Measurements from ENCODE around the gene KDM2A.

The KDM2A gene

GRCh38 chr11:67262731-67263675 is 143.9 kb downstream of the KDM2A start:
- no peak for DNase-seq

GRCh38 chr11:67264260-67264659 is 145.2 kb downstream of the KDM2A start:
- DNase-seq: no peak

- no peak for DNase-seq
These were observed 146.0 kb downstream of the KDM2A start for GRCh38 chr11:67264877-67265632.

GRCh38 chr11:67265633-67266448 is 146.8 kb downstream of the KDM2A start:
- no peak for DNase-seq

DNA sequence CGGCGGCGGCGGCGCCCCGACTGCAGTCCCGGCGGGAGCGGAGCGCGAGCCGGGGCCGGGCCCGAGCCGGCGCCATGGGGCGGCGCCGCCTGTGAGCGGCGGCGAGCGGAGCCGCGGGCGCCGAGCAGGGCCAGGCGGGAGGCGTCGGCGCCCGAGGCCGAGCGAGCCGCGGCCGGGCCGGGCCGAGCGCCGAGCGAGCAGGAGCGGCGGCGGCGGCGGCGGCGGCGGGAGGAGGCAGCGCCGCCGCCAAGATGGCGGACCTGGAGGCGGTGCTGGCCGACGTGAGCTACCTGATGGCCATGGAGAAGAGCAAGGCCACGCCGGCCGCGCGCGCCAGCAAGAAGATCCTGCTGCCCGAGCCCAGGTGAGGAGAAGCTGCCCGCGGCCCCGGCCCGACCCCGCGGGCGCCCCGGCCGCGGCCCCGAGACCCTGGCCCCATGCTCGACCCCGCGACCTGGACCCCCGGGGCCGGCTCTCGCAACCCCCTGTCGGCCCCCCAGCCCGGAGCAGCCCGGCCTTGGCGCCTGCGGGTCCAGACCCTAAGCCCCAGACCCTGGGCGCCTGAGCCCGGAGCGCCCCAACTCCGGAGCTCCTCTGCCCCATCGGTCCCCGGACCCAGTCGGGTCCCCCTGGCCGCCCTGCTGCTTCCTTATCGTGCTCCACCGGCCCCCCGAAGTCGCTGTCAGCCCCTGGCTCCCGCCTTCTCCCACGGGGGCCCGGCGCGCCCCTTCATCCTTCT is 147.6 kb downstream of the KDM2A start, which contains the start of gene GRK2:
GRK2 (plus strand) TSS at position 25 of the 739 bp plus-strand sequence; CDS start at position 252, 227 bp downstream.
- DNase-seq: no peak

DNA sequence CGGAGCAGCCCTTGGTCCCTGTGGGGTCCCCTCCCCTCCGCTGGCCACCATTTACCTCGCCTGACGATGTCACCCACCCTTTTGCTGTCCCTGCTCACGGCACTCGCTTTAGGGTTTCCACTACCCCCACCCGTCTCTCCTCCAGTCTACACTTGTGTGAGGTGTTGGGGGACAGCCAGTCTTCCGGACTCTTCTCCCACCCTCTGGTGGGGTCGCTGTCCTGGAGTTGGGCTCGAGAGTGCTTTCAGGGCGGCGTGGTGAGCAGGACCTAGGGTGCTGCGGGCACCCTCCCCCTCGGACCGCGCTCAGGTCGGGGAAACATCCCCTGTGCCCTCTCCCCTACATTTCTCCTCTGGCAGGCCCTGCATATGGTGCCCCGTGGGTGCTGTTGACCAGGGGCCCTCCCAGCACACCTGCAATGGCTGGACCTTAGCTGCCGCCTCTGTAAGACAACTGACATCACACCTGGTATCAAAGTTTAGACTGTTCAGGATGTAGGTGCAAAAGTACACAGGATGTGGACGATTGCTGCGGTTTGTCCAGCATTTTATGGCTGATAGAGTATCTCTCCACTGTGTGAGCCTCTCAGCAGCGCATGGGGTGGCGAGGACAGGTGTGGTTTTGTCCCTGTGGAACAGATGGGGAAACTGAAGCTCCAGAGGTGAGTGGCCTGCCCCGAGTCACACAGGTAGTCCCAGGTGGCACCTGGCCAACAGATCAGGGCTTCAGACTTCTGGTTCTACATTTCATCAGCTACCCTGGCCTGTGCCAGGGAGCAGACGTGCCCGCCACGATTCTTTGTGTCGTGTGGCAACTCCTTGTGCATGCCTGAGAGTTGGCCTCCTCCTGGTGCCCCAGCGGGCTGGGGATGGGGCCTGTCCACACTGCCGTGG is 148.4 kb downstream of the KDM2A start:
- DNase-seq: no peak

- DNase-seq: no peak
These were observed 149.3 kb downstream of the KDM2A start for GRCh38 chr11:67268081-67268961.

DNA sequence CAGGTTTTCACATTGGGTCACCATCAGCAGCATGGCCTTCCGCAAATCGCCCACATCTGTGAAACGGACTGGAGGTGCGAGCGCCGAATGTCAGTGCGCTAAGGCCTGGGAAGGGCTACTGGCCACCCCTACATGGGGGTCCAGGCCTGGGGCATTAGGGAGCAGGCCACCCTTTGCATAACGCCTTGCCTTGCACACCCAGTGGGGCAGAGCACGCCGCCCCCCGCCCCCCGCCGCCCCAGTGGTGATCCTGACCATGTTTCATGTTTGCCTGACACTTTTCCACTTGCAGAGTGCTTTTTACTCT is 149.9 kb downstream of the KDM2A start:
- no peak for DNase-seq

DNA sequence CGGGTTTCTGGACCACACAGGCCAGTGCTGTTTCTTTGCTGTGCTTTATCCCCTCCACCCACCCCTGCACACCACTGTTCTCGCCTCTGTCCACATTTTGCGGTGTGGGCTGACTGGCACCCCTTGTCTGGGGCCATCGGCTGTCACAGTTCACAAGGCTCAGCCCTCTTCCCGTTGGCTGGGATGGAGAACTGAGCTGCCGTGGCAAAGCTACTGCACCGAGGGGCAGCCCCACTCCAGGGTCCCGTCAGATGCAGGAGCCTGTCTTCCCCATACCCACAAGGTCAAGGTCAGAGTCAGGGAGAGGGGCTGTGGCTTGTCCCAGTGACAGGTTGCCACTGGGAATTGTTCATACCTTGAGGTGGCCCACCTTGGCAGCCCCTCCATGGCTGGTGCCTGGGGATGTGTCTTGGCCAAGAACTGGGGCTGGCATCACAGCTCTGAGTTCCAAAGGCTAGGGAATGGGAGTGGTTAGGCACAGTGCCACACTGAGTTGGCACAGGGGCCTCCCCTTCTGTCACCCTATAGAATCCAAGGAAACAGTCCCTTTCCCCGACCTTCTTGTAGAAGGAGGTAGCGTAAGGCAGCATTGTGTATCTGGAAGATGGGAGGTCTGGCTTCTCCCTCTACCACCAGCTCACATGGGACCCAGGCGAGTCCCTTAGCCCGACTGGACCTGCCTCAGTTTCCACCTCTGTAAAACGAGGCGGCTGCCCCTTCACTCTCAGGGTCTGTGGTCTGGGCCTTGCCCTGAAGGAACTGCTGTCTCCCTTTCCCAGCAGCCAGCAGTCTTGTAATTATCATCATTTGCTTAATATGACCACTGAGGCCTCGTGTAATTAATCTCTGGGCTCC is 150.6 kb downstream of the KDM2A start:
- no peak for DNase-seq

DNA sequence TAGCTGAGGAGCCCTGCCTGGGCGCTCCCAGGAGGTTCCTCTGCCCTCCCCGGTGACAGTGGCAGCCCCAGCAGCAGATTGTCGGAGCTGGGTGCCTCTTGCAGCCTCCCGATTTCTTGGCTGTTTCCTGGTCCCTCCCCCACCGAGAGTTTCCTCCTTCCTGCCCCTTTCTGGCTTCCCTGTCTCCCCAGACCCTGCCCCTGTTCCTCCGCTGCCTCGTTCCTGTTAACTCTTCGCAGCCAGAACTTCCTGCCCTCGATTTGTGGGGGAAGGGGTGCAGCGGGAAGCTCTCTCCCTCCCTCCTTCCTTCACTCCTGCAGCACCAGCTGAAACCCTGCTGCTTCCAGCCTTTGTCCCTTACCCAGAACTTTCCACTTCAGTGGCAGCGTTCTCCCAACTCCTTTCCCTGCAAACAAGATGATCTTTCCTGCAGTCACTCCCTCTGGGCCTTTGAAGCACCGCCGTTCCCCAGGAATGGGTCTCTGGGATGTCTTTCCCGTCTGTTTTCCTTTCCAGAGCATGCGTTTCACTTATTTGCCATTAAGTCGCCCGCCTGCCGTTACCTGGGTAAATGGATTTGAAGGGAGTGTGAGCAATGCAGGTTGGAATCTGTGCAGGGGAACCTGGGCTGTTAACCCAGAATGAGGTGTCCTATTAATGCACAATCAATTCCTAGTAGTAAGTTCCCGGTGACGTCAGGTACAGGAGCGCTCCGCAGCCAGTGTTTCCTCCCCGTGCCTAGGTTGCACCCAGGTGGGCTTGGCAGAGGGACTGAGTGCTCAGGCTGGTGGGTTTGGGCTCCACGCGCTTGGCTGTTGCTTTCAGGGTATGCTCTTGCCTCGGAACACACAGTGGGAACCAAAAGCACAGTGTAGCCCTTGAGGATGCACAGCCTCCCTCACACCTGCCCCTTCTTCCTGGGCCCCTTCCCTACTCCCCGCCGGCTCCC is 151.5 kb downstream of the KDM2A start:
- DNase-seq: no peak

DNA sequence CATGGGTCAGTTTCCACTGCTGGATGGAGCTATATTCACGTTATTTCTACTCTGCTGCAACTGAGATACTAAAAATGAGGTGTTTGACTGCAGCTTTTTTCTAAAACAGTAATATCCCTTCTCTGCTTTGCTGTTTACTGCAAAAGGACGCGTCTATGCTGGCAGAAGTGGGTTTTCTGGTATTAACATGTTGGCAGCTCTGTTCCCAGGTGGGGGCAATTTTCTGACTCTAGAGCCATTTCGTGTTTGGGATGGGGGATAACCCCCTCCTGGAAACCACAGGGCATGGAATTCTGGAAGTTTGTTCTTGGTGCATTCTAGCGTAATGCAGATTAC is 152.1 kb downstream of the KDM2A start:
- DNase-seq: no peak

GRCh38 chr11:67271541-67272284 is 152.7 kb downstream of the KDM2A start:
- no peak for DNase-seq

DNA sequence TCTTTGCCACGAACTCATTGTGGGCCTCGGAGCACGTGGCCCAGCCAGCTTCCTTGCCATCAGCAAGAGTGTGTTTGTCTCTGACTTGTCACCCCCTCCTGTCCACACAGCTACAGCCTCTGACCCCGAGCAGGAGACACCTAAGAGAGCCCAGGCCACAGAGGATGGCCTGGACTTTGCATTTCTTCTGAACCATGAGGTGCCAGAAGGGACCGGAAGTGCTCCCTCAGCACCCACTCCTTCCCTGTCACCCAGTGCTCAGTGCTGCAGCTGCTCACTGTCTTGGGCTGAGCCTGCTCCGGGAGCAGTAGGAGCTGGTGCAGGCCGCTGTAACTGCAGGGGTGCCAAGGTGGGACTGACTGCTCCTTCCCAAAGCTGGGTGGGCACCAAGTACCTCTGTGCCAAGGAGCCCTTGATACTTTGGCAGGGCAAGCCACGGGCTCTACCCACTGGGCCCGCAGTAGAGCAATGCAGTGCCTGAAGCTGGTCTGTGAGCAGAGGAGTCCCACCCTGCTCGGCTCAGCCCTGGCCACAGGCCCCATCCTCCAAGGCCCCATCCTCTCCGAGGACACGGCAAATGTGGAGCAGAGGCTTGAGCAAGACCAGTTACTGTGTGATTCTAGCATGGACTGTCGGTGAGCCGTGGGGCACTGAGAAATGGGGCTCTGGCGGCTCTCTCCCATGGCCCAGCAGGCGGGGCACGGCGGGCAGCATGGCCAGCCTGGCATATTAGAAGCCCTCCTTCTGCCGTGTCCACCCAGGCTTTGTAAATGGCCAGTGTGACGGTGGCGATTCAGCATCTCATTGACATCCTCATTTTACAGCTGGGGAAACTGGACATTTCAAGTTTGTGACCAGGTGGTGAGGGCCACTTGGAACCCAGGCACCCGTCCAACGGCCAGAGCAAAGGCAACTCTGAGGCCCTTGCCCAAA is 153.5 kb downstream of the KDM2A start:
- no peak for DNase-seq

GRCh38 chr11:67273260-67273990 is 154.4 kb downstream of the KDM2A start:
- no peak for DNase-seq

GRCh38 chr11:67274768-67275605 is 155.9 kb downstream of the KDM2A start:
- no peak for DNase-seq
